Keratinocyte (primary cell): Measurements from ENCODE around the gene PGC. TPM values are rescaled to one million over a fixed set of nuclear protein-coding genes. Genes with fewer than 3 reads are reported as not detected.

Source experiments
- DNase-seq: peaks from one replicate; pipeline ENCODE4 v3.0.0-alpha.2; 2011; ENCODE audit warnings: low read depth, missing footprints, low spot score
- FAIRE-seq: peaks from 2 replicates; lab custom pipeline; 2011; peaks lifted over from hg19 to GRCh38; lab: Jason Lieb, UNC
- H2AFZ ChIP-seq: 2 replicates; pipeline ENCODE4 v1.6.0; 2012; ENCODE audit warnings: low read length, control low read depth, inconsistent platforms; ENCODE audit not compliant: control insufficient read depth
- H3K27ac ChIP-seq: 2 replicates; pipeline ENCODE4 v1.5.1; 2011; ENCODE audit warnings: low read length; ENCODE audit not compliant: control insufficient read depth, insufficient read depth
- H3K27me3 ChIP-seq: 3 replicates; pipeline ENCODE4 v1.6.0; 2011; ENCODE audit warnings: low read length; ENCODE audit not compliant: control insufficient read depth, insufficient read depth; ENCODE audit errors: extremely low read depth
- H3K36me3 ChIP-seq, 2 experiments: 2 replicates in 1 of 2; 3 replicates in 1 of 2; pipeline ENCODE4 v1.5.1; 2011; ENCODE audit warnings: low read length in 2 of 2, mild to moderate bottlenecking in 1 of 2; ENCODE audit not compliant: control insufficient read depth in 2 of 2, insufficient read depth in 2 of 2; ENCODE audit errors: extremely low read depth in 1 of 2
- H3K4me1 ChIP-seq: 3 replicates; pipeline ENCODE4 v1.5.1; 2011; ENCODE audit warnings: low read length; ENCODE audit not compliant: control insufficient read depth, insufficient read depth; ENCODE audit errors: extremely low read depth
- H3K4me2 ChIP-seq: 3 replicates; pipeline ENCODE4 v1.6.0; 2011; ENCODE audit warnings: low read depth, low read length; ENCODE audit not compliant: control insufficient read depth, insufficient read depth; ENCODE audit errors: extremely low read depth
- H3K4me3 ChIP-seq, 3 experiments: fragments of 200-600 bp in 1 of 3; sonication (generic) in 1 of 3; 2 replicates in 2 of 3; 3 replicates in 1 of 3; pipeline ENCODE4 v1.5.1; 2011 to 2016; ENCODE audit warnings: low read length in 3 of 3, mild to moderate bottlenecking in 3 of 3, control low read depth in 2 of 3, inconsistent platforms in 1 of 3, low read depth in 1 of 3, mixed read lengths in 1 of 3, mixed run types in 1 of 3, moderate library complexity in 1 of 3; ENCODE audit not compliant: control insufficient read depth in 2 of 3, insufficient read depth in 2 of 3; ENCODE audit errors: extremely low read depth in 1 of 3
- H3K79me2 ChIP-seq: 2 replicates; pipeline ENCODE4 v1.6.0; 2012; ENCODE audit warnings: low read length; ENCODE audit not compliant: control insufficient read depth, insufficient read depth
- H3K9ac ChIP-seq: 3 replicates; pipeline ENCODE4 v1.6.0; 2011; ENCODE audit warnings: low read length; ENCODE audit not compliant: control insufficient read depth, insufficient read depth; ENCODE audit errors: extremely low read depth
- H3K9me1 ChIP-seq: 3 replicates; pipeline ENCODE4 v1.6.0; 2011; ENCODE audit warnings: low read length; ENCODE audit not compliant: control insufficient read depth, insufficient read depth; ENCODE audit errors: extremely low read depth
- H3K9me3 ChIP-seq: 2 replicates; pipeline ENCODE4 v1.5.1; 2012; ENCODE audit warnings: low read depth, low read length; ENCODE audit not compliant: control insufficient read depth
- H4K20me1 ChIP-seq: 3 replicates; pipeline ENCODE4 v1.6.0; 2011; ENCODE audit warnings: low read length; ENCODE audit not compliant: control insufficient read depth, insufficient read depth; ENCODE audit errors: extremely low read depth
- CTCF ChIP-seq, 3 experiments: IDR thresholded peaks in 1 of 3; conservative IDR thresholded peaks in 1 of 3; optimal IDR thresholded peaks in 1 of 3; 2 replicates in 2 of 3; 3 replicates in 1 of 3; pipeline versions ENCODE3 to v1.5.1; 2011; ENCODE audit warnings: low read length in 3 of 3, mild to moderate bottlenecking in 3 of 3, moderate library complexity in 2 of 3, control low read depth in 1 of 3, inconsistent platforms in 1 of 3; ENCODE audit not compliant: insufficient read depth in 2 of 3; ENCODE audit errors: extremely low read depth in 1 of 3
- EZH2 ChIP-seq: IDR thresholded peaks from one replicate; pipeline ENCODE4 v1.6.1; 2012; ENCODE audit warnings: inconsistent platforms, mild to moderate bottlenecking, low read length, moderate library complexity
- dilution Hi-C: fragments of 300-500 bp; cut with MboI; formaldehyde crosslinking; loops from one replicate; pipeline ENCODE4 v1.7.0; 2020; ENCODE audit warnings: low sequenced_read_pairs; ENCODE audit not compliant: extremely low pct_ligation_motif_present
- polyA plus RNA-seq, 5 experiments: library from polyadenylated mRNA; depleted of rRNA in 3 of 5; stranded (reverse) in 3 of 5; stranded (forward) in 1 of 5; unstranded in 1 of 5; fragments of >200 nt; gene quantifications; 1 replicate in 1 of 5; 2 replicates in 3 of 5; 3 replicates in 1 of 5; pipeline versions ENCODE4 v1.2.1 to v1.2.3, GENCODE V29; 2011 to 2012; ENCODE audit warnings: missing spikeins in 2 of 5, low read depth in 1 of 5, low replicate concordance in 1 of 5

PGC gene
- polyA plus RNA-seq, 1 donor (not counting 4 experiments of a cell fraction or from before 2014, with no cell fraction given): not detected

DNA sequence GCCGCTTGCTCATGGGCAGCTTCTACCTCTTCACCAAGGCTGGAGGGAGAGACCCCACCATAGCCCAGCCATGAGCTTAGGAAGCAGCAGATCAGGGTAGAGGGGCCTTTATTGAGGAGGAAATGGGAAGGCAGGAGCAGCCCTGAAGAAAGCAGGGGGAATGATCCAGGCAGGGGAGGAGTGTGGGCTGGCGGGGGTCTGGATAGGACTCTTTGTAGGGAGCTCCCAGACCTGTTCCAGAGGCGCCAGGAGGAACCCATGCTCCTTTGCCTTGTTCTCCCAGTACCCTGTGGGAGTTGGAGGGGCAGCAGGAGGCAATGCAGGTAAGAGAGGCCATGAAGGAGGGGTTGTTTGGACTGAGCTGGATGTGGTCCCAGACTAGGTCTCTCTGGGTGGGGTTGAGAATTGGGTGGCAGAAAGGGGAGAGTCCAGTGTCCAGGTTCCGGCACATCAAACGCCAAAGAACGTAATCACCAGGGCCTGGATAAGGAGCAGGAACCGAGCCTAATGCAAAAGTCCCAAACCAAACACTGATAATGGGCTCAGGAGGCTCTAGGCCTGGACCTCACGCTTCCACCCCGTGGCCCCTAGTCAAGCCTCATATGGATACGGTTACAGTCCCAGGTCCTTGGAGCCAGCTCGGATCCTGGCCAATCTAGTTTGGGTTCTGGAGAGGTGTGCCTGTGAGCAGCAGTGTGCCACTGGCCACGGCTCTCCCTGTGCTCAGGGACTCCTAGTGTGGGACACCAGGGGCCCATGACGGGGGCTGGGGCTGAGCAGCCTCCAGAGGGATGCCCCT is 12.1 kb upstream of the PGC start:
- no peak overlapping the region for H3K27ac ChIP-seq
- H4K20me1 ChIP-seq: no peaks in the 10 kb centered on the region
- H3K27me3 ChIP-seq: no peaks in the 10 kb centered on the region
- no peaks in the 10 kb centered on the region for H3K79me2 ChIP-seq
- FAIRE-seq (no peak), DNase-seq (no peak)
- dilution Hi-C loops: no loop called here
- no peaks in the 10 kb centered on the region for H3K9me1 ChIP-seq
- TF ChIP-seq EZH2: no peak
- H3K9me3 ChIP-seq: no peaks in the 10 kb centered on the region
- no peaks in the 10 kb centered on the region for H3K4me1 ChIP-seq
- H3K4me2 ChIP-seq: no peak overlapping the region
- H3K4me3 ChIP-seq: no peak overlapping the region
- no peak overlapping the region for H3K9ac ChIP-seq
- no peak overlapping the region for H2AFZ ChIP-seq
- H3K36me3 ChIP-seq: no peaks in the 10 kb centered on the region

GRCh38 chr6:41758641-41759035 is 11.4 kb upstream of the PGC start:
- dilution Hi-C loops: no loop called here
- Histone ChIP-seq H3K27ac (no peak overlapping the region), H3K4me3 (no peak overlapping the region), H3K9me3 (no peaks in the 10 kb centered on the region), H3K4me2 (no peak overlapping the region), H3K9me1 (no peaks in the 10 kb centered on the region), H3K9ac (no peak overlapping the region), H3K79me2 (no peaks in the 10 kb centered on the region), H3K4me1 (no peaks in the 10 kb centered on the region), H3K36me3 (no peaks in the 10 kb centered on the region), H3K27me3 (peaks cover 5% of the 10 kb centered on the region), H2AFZ (no peak overlapping the region), H4K20me1 (no peaks in the 10 kb centered on the region)
- no peak for TF ChIP-seq EZH2
- no peak for TF ChIP-seq CTCF (optimal IDR thresholded peaks at IDR 0.05 in 1 of 3, IDR thresholded peaks at IDR 0.05 in 1 of 3, conservative IDR thresholded peaks at IDR 0.05 in 1 of 3; ENCODE audit: extremely low read depth in 1 of 3, insufficient read depth in 2 of 3, low read length in 3 of 3)
- no peak for DNase-seq
- no peak for FAIRE-seq
